ENCODE measurements around the gene XRN2. TPM values are rescaled to one million over a fixed set of nuclear protein-coding genes. Genes with fewer than 3 reads are reported as not detected.
A peak's percentile ranks its signal among the peaks of the same experiment; 100 is the strongest.
"Not testable (repeated sequence)": the region's sequence is repeated elsewhere in the genome, so short reads cannot be mapped to it uniquely, and the experiment has no call there.

The XRN2 gene
- total RNA-seq, 1 experiment from 2014 or later: 175 TPM

DNA sequence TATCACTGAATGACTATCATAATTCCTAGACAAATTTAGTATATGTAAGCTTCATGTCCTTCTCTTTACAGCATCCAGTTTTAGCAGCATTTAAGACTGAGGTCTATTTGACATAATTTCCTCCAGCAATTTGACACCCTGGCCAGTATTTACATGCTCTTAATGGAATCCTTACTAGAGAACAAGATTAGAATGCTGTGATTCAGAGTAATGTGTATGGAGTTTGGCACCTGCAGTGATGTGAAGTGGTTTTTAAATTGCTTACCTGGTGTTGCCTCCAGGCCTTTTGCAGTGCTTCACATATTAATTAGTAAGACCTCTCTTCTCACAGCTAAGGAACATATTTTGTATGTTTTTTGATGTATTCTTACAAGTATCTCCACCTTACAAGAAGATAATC is 84.4 kb downstream of the XRN2 start:
- DNase-seq (ENCODE audit: low read depth): no peak

GRCh38 chr20:21388566-21388965 is 85.4 kb downstream of the XRN2 start:
- DNase-seq (ENCODE audit: low read depth): no peak

DNA sequence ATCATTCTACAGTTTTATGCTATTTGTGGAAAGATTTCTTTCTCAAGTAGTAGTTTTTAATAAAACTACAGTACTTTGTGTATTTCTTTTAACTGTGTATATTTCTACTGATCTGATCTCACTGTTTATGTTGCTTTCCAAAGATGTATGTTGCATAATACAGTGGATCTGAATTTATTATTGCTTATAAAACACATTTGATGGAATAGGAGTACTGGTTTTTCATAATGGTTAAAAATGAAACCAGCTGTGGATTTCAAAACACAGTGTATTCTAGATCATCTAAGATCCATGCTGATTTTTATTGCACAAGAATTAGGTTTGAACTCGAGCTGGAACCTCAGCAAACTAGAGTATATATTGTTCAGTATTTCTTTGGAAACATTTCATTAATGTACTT is 86.2 kb downstream of the XRN2 start:
- no peak for DNase-seq (ENCODE audit: low read depth)

- no peak for DNase-seq (ENCODE audit: low read depth)
These were observed 87.6 kb downstream of the XRN2 start for GRCh38 chr20:21390768-21391167.

- DNase-seq (ENCODE audit: low read depth): no peak
These were observed 88.2 kb downstream of the XRN2 start for GRCh38 chr20:21391185-21391971.

GRCh38 chr20:21391972-21392352 is 88.8 kb downstream of the XRN2 start:
- DNase-seq (ENCODE audit: low read depth): no peak

DNA sequence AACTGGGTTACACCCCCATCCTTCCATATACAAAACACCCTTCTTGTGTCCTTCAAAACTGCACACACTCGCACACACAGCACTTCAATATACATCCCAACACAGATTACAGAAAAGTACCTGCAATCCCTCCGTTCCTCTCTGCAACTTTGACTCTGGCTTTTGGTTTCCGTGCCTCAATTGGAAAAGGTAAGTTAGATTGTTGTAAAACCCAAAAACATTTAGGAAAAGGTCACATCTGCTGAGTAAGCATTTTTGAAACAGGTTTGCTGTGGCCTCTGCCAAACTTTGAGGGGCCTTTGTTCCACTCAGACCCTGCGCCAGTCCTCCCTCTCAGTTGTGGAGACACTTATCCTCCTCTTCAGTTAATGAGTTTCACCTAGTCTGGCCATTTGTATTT is 90.0 kb downstream of the XRN2 start:
- no peak for DNase-seq (ENCODE audit: low read depth)

GRCh38 chr20:21393816-21394519 is 90.8 kb downstream of the XRN2 start:
- no peak for DNase-seq (ENCODE audit: low read depth)

DNA sequence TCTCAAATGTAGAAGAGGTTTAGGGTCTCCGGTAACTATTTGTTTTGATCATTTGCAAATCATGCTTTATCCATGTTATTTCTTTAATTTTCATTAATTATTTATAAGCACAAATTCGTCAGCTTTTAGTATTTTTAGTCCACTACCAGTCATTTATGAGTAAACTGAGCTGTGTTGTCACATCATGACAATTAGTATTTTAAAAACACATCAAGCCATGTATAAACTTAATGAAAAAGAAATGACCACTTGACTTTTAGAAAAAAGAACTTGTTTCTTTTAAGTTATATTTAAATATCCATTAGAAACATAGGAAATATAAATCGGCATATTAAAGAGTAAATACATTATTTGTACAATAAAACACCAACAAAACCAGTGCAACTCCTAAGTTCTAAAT is 91.4 kb downstream of the XRN2 start:
- DNase-seq (ENCODE audit: low read depth): no peak

- DNase-seq (ENCODE audit: low read depth): no peak
These were observed 92.0 kb downstream of the XRN2 start for GRCh38 chr20:21395051-21395665.

DNA sequence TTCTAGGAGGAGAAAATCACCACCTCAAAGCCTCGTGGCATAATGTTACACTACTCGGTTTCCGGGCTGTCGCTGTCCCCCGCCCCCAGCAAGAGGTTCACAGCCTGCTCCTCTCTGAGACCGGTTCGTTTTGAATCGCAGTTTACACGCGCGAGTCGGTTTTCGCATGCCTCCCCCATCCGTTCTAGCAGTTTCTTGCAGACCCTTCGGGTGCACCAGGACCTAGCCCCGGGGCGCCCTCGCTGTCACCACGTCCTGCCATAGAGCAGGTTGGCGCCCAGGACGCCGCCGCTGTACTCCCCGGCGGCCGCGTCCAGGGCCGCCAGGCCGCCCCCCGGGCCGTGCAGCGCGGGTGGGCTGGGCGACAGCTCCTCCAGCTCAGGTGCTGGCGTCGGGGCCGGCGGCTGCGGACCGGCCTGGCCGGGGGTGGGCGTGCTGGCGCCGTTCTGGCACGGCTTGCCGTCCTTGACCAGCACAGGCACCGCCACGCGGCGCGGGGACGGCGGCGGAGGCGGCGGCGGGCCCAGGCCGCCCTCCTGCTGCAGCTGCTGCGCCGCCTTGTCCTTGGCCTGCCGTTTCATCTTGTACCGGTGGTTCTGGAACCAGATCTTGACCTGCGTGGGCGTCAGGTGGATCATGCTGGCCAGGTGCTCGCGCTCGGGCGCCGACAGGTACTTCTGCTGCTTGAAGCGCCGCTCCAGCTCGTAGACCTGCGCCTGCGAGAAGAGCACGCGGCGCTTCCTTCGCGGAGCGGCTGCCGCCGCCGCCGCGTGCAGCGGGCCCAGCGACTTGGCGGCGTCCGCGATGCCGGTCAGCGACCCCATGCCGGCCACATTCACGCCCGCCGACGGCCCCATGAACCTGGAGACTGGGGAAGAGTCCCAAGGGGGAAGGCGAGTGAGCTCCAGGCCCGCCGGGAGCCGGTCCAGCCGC is 92.8 kb downstream of the XRN2 start:
- no peak for DNase-seq (ENCODE audit: low read depth)

DNA sequence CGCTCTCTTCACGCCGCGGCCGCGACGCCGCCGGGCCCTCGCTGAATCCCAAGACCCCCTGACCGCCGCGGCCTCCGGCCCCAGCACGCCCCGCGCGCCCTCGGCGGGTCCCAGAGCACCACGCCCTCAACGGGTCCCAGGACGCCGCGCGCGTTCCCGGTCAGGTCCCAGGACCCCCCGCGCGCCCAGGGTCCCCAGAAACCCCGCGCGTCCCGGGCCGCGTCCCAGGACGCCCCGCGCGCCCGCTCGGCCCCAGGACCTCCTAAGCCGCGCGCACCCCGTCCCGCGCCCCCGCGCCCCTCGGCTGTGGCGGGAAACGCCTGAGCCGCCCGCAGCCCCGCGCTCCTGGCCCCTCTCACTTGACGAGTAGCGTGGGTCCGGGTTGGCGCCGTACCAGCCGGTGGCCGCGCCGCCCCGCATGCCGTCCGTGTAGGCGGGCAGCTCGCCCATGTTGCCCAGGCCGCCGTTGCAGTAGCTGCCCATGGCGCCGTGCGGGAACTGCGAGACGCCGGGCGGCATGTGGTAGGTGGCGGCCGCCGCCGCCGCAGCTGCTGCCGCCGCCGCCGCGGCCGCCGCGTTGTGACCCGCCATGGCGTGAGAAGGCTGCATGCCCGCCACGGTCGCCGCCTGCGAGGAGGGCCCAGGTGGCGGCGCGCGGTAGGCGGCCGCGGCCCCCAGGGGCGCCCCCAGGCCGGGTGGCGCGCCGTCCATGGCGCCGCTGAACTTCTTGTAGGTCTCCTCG is 93.6 kb downstream of the XRN2 start:
- DNase-seq (ENCODE audit: low read depth): peak; percentile 39

DNA sequence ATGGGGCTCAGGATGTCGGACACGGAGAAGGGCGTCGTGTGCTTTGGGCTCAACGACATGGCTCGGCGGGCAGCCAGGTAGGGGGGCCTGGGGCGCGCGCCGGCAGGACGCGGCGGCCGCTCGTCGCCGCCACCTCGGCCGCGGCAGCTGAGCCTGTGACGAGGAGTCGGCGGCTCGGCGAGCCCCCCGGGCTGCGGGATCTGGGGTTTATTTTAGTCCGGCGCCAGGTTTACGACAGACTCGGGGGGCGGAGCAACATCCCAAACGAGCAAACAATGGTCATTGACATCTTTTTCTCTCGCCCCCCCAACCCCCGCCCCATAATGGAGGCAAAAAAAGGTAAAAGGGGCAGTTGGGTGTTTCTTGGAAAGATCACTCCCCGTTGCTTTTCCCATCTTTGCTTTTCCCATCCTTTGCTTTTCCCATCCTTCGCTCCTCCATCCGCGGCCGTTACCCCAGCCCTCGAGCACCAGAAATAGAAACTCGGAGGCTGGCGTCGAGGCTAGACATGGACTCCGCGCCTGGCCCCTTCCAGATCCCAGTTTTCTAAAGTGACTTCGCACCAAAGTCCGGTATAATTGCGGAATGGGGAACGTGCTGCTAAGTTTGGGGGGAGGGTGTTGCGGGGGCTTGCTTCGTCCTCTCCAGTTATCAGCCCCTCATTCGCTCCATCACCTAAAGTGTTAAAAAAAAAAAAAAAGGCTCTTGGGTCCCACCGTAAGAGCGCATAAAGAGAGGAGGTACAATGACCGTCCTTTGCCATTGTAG is 94.4 kb downstream of the XRN2 start, which contains the start of gene NKX2-4:
TSS of gene NKX2-4 (minus strand) at position 186 of the 768 bp plus-strand sequence. CDS start at position 59, 127 bp downstream.
- no peak for DNase-seq (ENCODE audit: low read depth)

GRCh38 chr20:21398109-21399004 is 95.2 kb downstream of the XRN2 start:
- no peak for DNase-seq (ENCODE audit: low read depth)

DNA sequence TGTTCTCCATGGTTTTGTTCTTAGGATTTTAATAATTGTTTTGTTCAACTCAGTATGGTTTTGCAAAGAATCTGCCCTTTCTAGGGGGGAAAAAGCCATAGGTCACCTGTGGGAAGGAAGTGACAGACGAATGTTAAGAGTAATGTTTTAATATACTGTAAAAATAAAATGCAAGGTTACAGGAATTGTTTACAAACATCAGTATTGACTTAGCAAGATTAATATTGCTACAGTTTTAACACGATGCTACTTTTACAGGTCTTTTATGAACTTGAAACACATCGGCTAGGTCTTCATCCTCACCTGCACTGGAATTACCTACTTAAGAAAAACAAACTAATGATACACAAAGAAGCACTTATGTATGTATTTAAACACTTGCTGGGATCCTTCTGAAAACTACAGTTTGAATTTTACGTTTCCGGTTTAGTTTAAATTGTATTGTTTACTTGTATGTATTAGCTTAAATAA is 95.9 kb downstream of the XRN2 start:
- DNase-seq (ENCODE audit: low read depth): no peak

DNA sequence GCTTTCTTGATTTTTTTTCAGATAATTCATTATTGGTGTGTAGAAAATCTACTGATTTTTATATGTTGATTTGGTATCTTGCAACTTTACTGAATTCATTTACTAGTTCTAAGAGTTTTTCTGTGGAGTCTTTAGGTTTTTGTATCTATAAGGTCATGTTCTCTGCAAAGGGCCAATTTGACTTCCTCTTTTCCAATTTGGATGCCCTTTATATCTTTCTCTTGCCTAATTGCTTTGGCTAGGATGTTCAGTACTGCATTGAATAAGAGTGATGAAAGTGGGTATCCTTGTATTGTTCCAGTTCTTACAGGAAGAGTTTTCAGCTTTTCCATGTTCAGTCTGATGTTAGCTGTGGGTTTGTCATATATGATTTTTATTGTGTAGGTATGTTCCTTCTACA is 108.6 kb downstream of the XRN2 start:
- DNase-seq (ENCODE audit: low read depth): no peak

DNA sequence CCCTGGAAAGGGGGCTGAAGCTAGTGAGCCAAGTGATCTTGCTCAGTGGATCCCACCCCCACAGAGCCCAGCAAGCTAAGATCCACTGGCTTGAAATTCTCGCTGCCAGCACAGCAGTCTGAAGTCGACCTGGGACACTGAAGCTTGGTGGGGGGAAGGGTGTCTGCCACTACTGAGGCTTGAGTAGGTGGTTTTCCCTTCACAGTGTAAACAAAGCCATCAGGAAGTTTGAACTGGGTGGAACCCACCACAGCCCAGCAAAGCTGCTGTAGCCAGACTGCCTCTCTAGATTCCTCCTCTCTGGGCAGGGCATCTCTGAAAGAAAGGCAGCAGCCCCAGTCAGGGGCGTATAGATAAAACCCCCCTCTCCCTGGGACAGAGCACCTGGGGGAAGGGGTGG is 110.9 kb downstream of the XRN2 start:
- not testable (repeated sequence) for DNase-seq (ENCODE audit: low read depth)

DNA sequence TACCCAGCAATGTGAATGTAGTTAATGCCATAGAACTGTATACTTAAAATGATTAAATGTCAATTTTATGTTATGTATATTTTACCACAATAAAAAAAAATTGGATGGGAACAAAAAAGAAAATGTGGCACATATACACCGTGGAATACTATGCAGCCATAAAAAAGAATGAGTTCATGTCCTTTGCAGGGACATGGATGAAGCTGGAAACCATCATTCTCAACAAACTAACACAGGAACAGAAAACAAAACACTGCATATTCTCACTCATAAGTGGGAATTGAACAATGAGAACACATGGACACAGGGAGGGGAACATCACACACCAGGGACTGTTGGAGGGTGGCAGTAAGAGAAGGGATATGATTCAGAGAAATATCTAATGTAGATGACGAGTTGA is 116.0 kb downstream of the XRN2 start:
- not testable (repeated sequence) for DNase-seq (ENCODE audit: low read depth)
